ENCODE results near the gene HRH1. TPM values are rescaled to one million over a fixed set of nuclear protein-coding genes. Genes with fewer than 3 reads are reported as not detected.
A peak's percentile ranks its signal among the peaks of the same experiment; 100 is the strongest.

Gene HRH1
- total RNA-seq, 6 experiments from 2014 or later: 0.14 to 0.66 (median 0.41) TPM; not detected in 2

GRCh38 chr3:11154953-11155325 is 646 bp downstream of the HRH1 start:
- H3K27ac ChIP-seq: no peak overlapping the region

GRCh38 chr3:11155341-11156025 is 1.2 kb downstream of the HRH1 start:
- TF ChIP-seq CTCF (IDR thresholded peaks at IDR 0.05) (peak; percentile 33 to 54 (median 42)), POLR2A (IDR thresholded peaks at IDR 0.05) (no peak)
- H3K36me3 ChIP-seq: no peaks in the 10 kb centered on the region
- H3K9me3 ChIP-seq: no peaks in the 10 kb centered on the region
- ATAC-seq (peak; percentile 71 to 90 (median 78)), DNase-seq (peak in 2 of 3 donors; percentile 64 to 66)
- intact Hi-C loops (cut with DNase I): no loop called here
- H3K27ac ChIP-seq: no peak overlapping the region
- WGBS (ENCODE audit: insufficient coverage, low coverage, low lambda C conversion rate, missing lambda C conversion rate): 6% methylated on average over 6 of the region's 8 CpGs
- H3K4me1 ChIP-seq: peaks cover 0 to 5% (median 0%) of the 10 kb centered on the region in 4 donors
- peaks cover 0 to 14% of the 10 kb centered on the region in 2 donors for H3K27me3 ChIP-seq
- H3K4me3 ChIP-seq: peak overlapping the region in 1 of 3 donors; percentile 27

More at GRCh38 chr3:11154953-11155325, 646 bp downstream of the HRH1 start:
- WGBS (ENCODE audit: insufficient coverage, low coverage, low lambda C conversion rate, missing lambda C conversion rate): 2% methylated on average over 7 of the region's 10 CpGs
- H3K27me3 ChIP-seq: peaks cover 0 to 14% of the 10 kb centered on the region in 2 donors
- DNase-seq: no peak
- no peaks in the 10 kb centered on the region for H3K36me3 ChIP-seq
- H3K9me3 ChIP-seq: no peaks in the 10 kb centered on the region
- intact Hi-C loops (cut with DNase I): no loop called here
- TF ChIP-seq POLR2A (IDR thresholded peaks at IDR 0.05): no peak
- no peak for TF ChIP-seq CTCF (IDR thresholded peaks at IDR 0.05)
- H3K4me3 ChIP-seq: peak overlapping the region in 1 of 3 donors; percentile 27
- peaks cover 0 to 5% (median 0%) of the 10 kb centered on the region in 4 donors for H3K4me1 ChIP-seq
- no peak for ATAC-seq

- TF ChIP-seq POLR2A (IDR thresholded peaks at IDR 0.05) (no peak), CTCF (IDR thresholded peaks at IDR 0.05) (no peak)
- no peaks in the 10 kb centered on the region for H3K36me3 ChIP-seq
- DNase-seq (no peak), ATAC-seq (no peak)
- intact Hi-C loops (cut with DNase I): no loop called here
- H3K9me3 ChIP-seq: no peaks in the 10 kb centered on the region
- peaks cover 0 to 5% (median 0%) of the 10 kb centered on the region in 4 donors for H3K4me1 ChIP-seq
- H3K4me3 ChIP-seq: no peak overlapping the region
- peaks cover 0 to 14% of the 10 kb centered on the region in 2 donors for H3K27me3 ChIP-seq
- H3K27ac ChIP-seq: no peak overlapping the region
- 14% methylated on average over 2 of the region's 4 CpGs for WGBS (ENCODE audit: insufficient coverage, low coverage, low lambda C conversion rate, missing lambda C conversion rate)
Measured at GRCh38 chr3:11156026-11156410, 1.7 kb downstream of the HRH1 start.

- Histone ChIP-seq H3K4me3 (no peak overlapping the region), H3K4me1 (peaks cover 0 to 5% (median 0%) of the 10 kb centered on the region in 4 donors), H3K36me3 (no peaks in the 10 kb centered on the region), H3K27ac (no peak overlapping the region), H3K27me3 (peaks cover 0 to 14% of the 10 kb centered on the region in 2 donors), H3K9me3 (no peaks in the 10 kb centered on the region)
- TF ChIP-seq CTCF (IDR thresholded peaks at IDR 0.05) (no peak), POLR2A (IDR thresholded peaks at IDR 0.05) (no peak)
- no peak for DNase-seq
- WGBS (ENCODE audit: insufficient coverage, low coverage, low lambda C conversion rate, missing lambda C conversion rate): 39% methylated on average over 5 of the region's 7 CpGs
- no peak for ATAC-seq
- intact Hi-C loops (cut with DNase I): no loop called here
Measured at GRCh38 chr3:11157421-11157820, 3.1 kb downstream of the HRH1 start.
